ENCODE data around the gene PMM1. TPM values are rescaled to one million over a fixed set of nuclear protein-coding genes. Genes with fewer than 3 reads are reported as not detected.

PMM1 gene
- total and polyA plus RNA-seq, 2 of the 13 experiments (the other 11 are each of a cell fraction or from before 2014, with no cell fraction given), result 17.8 to 95.6 TPM

GRCh38 chr22:41562461-41562860 lies 27.2 kb downstream of the PMM1 start:
- in situ Hi-C loops (cut with HindIII; ENCODE audit: extremely low pct_ligation_motif_present, low pct_unique_long_range_greater_than_20kb) (no loop called here), intact Hi-C loops (cut with micrococcal nuclease; ENCODE audit: unreplicated experiment) (no loop called here)
- H4K20me1 ChIP-seq (ENCODE audit: insufficient read depth, low read length), result no peaks in the 10 kb centered on the region
- no peak overlapping the region for H3K4me2 ChIP-seq (ENCODE audit: low read depth, low read length)
- peaks cover 0 to 29% of the 10 kb centered on the region in 2 experiments; a peak in 3 of 5 replicates for H3K27me3 ChIP-seq (ENCODE audit: control insufficient read depth in 1 of 2, insufficient read depth in 2 of 2, low read length in 2 of 2)
- H3K36me3 ChIP-seq (replicated peaks in 1 of 2; ENCODE audit: control insufficient read depth in 1 of 2, insufficient read depth in 2 of 2, low read length in 2 of 2), result no peaks in the 10 kb centered on the region
- no peak overlapping the region for H3K9ac ChIP-seq (ENCODE audit: insufficient read depth, low read depth, low read length)
- no peak overlapping the region for H2AFZ ChIP-seq (ENCODE audit: low read length)
- TF ChIP-seq ZNF484 (CRISPR knock-in tag; IDR thresholded peaks at IDR 0.05; ENCODE audit: borderline replicate concordance, low read depth) (no peak), HNRNPLL (IDR thresholded peaks at IDR 0.05; ENCODE audit: low read depth, low read length, poor library complexity, severe bottlenecking) (no peak), ZNF225 (CRISPR knock-in tag; IDR thresholded peaks at IDR 0.05) (no peak), RAD51 (IDR thresholded peaks at IDR 0.05; ENCODE audit: borderline replicate concordance) (no peak), MYC (CRISPR knock-in tag; IDR thresholded peaks at IDR 0.05; ENCODE audit: borderline replicate concordance) (no peak), ZNF670 (CRISPR knock-in tag; IDR thresholded peaks at IDR 0.05; ENCODE audit: borderline replicate concordance) (no peak), ZNF282 (IDR thresholded peaks at IDR 0.05; ENCODE audit: partially characterized antibody) (no peak)
- ATAC-seq, result 0 out of 3 replicates have a peak, but pooled peaks have one; percentile 7
- no peak for DNase-seq (ENCODE audit: low spot score)
- ChIA-PET POLR2A (interaction anchor here (1.0 to 2.2 kb wide), 4 partner anchors 11 to 27 kb away, joined by 3 to 11 read pairs (median 8); partner anchors contain the start of gene PMM1), CTCF (ENCODE audit: low intra/inter-chr PET ratio, low total read pairs) (interaction anchor here (1.8 kb wide), 1 partner anchor 18 kb away, joined by 4 read pairs; the partner anchor contains the start of gene POLR3H)
- no peaks in the 10 kb centered on the region for H3K79me2 ChIP-seq (ENCODE audit: insufficient read depth, low read length)
- no peak overlapping the region for H3K4me3 ChIP-seq (replicated peaks in 1 of 3; ENCODE audit: insufficient read depth in 1 of 3, low read depth in 2 of 3, low read length in 3 of 3)
- 63% methylated on average over 2 of the region's 4 CpGs for WGBS (ENCODE audit: low lambda C conversion rate)
- H3K9me3 ChIP-seq (ENCODE audit: low read length), result no peaks in the 10 kb centered on the region
- no peak for FAIRE-seq
- no TSS peak for BruUV-seq (replicated peaks)
- H3K4me1 ChIP-seq (ENCODE audit: insufficient read depth, low read length), result peaks cover 78% of the 10 kb centered on the region
- H3K27ac ChIP-seq (ENCODE audit: extremely low read length, insufficient read depth, low read length), result no peak overlapping the region

- Histone ChIP-seq H3K36me3 (replicated peaks in 1 of 2; ENCODE audit: control insufficient read depth in 1 of 2, insufficient read depth in 2 of 2, low read length in 2 of 2) (no peaks in the 10 kb centered on the region), H3K4me2 (ENCODE audit: low read depth, low read length) (peak overlapping the region; percentile 91), H3K4me3 (replicated peaks in 1 of 3; ENCODE audit: insufficient read depth in 1 of 3, low read depth in 2 of 3, low read length in 3 of 3) (peak overlapping the region in 1 of 3 experiments; percentile 65; a peak in 1 of 6 replicates), H3K79me2 (ENCODE audit: insufficient read depth, low read length) (no peaks in the 10 kb centered on the region), H3K27me3 (ENCODE audit: control insufficient read depth in 1 of 2, insufficient read depth in 2 of 2, low read length in 2 of 2) (peaks cover 0 to 29% of the 10 kb centered on the region in 2 experiments; a peak in 3 of 5 replicates), H4K20me1 (ENCODE audit: insufficient read depth, low read length) (no peaks in the 10 kb centered on the region), H2AFZ (ENCODE audit: low read length) (no peak overlapping the region), H3K4me1 (ENCODE audit: insufficient read depth, low read length) (peaks cover 85% of the 10 kb centered on the region), H3K9ac (ENCODE audit: insufficient read depth, low read depth, low read length) (no peak overlapping the region), H3K9me3 (ENCODE audit: low read length) (no peaks in the 10 kb centered on the region), H3K27ac (ENCODE audit: extremely low read length, insufficient read depth, low read length) (no peak overlapping the region)
- ChIA-PET POLR2A (interaction anchor here (2.3 kb wide), 1 partner anchor 10 kb away, joined by 10 read pairs; no protein-coding TSS in a partner anchor), CTCF (ENCODE audit: low intra/inter-chr PET ratio, low total read pairs) (interaction anchor here (1.8 kb wide), 1 partner anchor 18 kb away, joined by 4 read pairs; the partner anchor contains the start of gene POLR3H)
- WGBS (ENCODE audit: low lambda C conversion rate), result 14% methylated on average over 2 of the region's 5 CpGs
- FAIRE-seq (no peak), ATAC-seq (no peak), DNase-seq (ENCODE audit: low spot score) (no peak)
- TF ChIP-seq ASH2L (IDR thresholded peaks at IDR 0.05; ENCODE audit: insufficient read length, low read depth, low read length) (no peak), HNRNPL (IDR thresholded peaks at IDR 0.05; ENCODE audit: low read depth, low read length) (peak; percentile 54; the same call in 1 of the 2 replicates)
- BruUV-seq (replicated peaks), result no TSS peak
- in situ Hi-C loops (cut with HindIII; ENCODE audit: extremely low pct_ligation_motif_present, low pct_unique_long_range_greater_than_20kb) (no loop called here), intact Hi-C loops (cut with micrococcal nuclease; ENCODE audit: unreplicated experiment) (no loop called here)
These were observed 27.9 kb downstream of the PMM1 start for GRCh38 chr22:41561788-41562187.

All from HepG2 (cell line).